ENCODE results near the gene NRAP. TPM values are rescaled to one million over a fixed set of nuclear protein-coding genes. Genes with fewer than 3 reads are reported as not detected.

Gene NRAP
- total RNA-seq, 4 donors from 2014 or later = 0.16 to 12.3 (median 1.1) TPM; not detected in 1

GRCh38 chr10:113693348-113693747, 29.5 kb upstream of the NRAP start:
- peaks cover 4 to 10% of the 10 kb centered on the region in 2 donors for H3K9me3 ChIP-seq
- peaks cover 0 to 17% (median 6%) of the 10 kb centered on the region in 4 donors for H3K4me1 ChIP-seq
- no peak overlapping the region for H3K27ac ChIP-seq
- peaks cover 0 to 19% (median 5%) of the 10 kb centered on the region in 4 donors for H3K36me3 ChIP-seq
- no peak for DNase-seq
- TF ChIP-seq POLR2AphosphoS5 (IDR thresholded peaks at IDR 0.05) (no peak), EP300 (IDR thresholded peaks at IDR 0.05; ENCODE audit: low read depth) (no peak), POLR2A (IDR thresholded peaks at IDR 0.05) (no peak)
- TF ChIP-seq, protein P1, sequence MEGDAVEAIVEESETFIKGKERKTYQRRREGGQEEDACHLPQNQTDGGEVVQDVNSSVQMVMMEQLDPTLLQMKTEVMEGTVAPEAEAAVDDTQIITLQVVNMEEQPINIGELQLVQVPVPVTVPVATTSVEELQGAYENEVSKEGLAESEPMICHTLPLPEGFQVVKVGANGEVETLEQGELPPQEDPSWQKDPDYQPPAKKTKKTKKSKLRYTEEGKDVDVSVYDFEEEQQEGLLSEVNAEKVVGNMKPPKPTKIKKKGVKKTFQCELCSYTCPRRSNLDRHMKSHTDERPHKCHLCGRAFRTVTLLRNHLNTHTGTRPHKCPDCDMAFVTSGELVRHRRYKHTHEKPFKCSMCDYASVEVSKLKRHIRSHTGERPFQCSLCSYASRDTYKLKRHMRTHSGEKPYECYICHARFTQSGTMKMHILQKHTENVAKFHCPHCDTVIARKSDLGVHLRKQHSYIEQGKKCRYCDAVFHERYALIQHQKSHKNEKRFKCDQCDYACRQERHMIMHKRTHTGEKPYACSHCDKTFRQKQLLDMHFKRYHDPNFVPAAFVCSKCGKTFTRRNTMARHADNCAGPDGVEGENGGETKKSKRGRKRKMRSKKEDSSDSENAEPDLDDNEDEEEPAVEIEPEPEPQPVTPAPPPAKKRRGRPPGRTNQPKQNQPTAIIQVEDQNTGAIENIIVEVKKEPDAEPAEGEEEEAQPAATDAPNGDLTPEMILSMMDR (IDR thresholded peaks at IDR 0.05) = no peak
- in situ Hi-C loops (cut with MboI; ENCODE audit: low pct_ligation_motif_present in 1 of 4, low pct_unique_long_range_greater_than_20kb in 1 of 4, low sequenced_read_pairs in 3 of 4) (no loop called here), intact Hi-C loops (cut with DNase I; ENCODE audit: low total_unique reads) (no loop called here)
- H3K27me3 ChIP-seq = no peaks in the 10 kb centered on the region
- H3K4me3 ChIP-seq = no peak overlapping the region
- 94 to 96% methylated on average over 2 of the region's 2 CpGs for WGBS, 2 donors (ENCODE audit: low coverage in 1 of 2)

DNA sequence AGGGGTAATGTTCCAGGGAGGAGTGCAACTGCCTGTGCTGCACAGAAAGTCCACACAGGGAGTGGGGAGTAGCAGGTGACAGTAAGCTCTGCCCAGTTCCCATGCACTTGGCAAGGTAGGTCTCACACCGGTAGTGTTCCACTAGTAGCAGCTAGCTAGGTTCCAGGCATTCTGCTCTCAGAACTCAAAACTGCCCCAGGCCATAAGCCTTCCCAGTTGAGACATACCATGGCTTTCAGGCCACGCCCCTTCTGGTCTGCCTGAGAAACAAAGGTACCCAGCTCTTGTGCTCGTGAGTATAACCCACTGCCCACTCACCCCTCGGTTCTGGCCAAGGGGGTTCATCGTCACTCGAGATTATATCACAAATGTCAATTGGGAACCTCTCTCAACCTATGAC, 28.4 kb upstream of the NRAP start:
- H3K4me1 ChIP-seq = peaks cover 0 to 17% (median 6%) of the 10 kb centered on the region in 4 donors
- no peak for TF ChIP-seq EP300 (IDR thresholded peaks at IDR 0.05; ENCODE audit: low read depth)
- TF ChIP-seq POLR2A (IDR thresholded peaks at IDR 0.05) = no peak
- TF ChIP-seq POLR2AphosphoS5 (IDR thresholded peaks at IDR 0.05) = no peak
- TF ChIP-seq, protein P1 (IDR thresholded peaks at IDR 0.05) = no peak
- H3K9me3 ChIP-seq = peaks cover 4 to 10% of the 10 kb centered on the region in 2 donors
- no peak overlapping the region for H3K4me3 ChIP-seq
- WGBS, 2 donors (ENCODE audit: low coverage in 1 of 2) = 96% methylated on average over 6 of the region's 6 CpGs; no CpG with 5 or more reads in 1 of the 2 donors
- H3K27ac ChIP-seq = no peak overlapping the region
- H3K27me3 ChIP-seq = no peaks in the 10 kb centered on the region
- peaks cover 0 to 9% (median 0%) of the 10 kb centered on the region in 4 donors for H3K36me3 ChIP-seq
- in situ Hi-C loops (cut with MboI; ENCODE audit: low pct_ligation_motif_present in 1 of 4, low pct_unique_long_range_greater_than_20kb in 1 of 4, low sequenced_read_pairs in 3 of 4) (no loop called here), intact Hi-C loops (cut with DNase I; ENCODE audit: low total_unique reads) (no loop called here)
- DNase-seq = no peak

DNA sequence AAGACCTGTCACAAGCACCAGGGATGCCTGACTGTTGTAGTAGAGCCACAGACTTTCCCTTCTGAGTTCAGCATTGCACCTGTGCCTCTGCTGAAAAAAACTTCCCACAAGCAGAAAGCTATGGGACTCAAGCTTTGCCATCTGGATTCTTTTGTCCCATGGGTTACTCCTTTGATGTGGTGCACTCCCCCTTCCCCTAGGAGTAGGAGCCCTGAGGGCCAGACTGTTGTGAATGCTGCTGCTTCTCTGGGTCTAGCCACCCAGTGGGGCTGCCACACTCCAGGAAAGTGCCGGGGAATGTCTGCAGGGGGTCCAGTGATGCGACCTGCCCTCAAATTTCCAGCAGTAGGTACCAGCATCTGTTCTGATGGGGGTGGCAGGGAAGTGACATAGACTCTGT, 27.5 kb upstream of the NRAP start:
- Histone ChIP-seq H3K4me3 (no peak overlapping the region), H3K9me3 (peaks cover 4 to 14% of the 10 kb centered on the region in 2 donors), H3K4me1 (peaks cover 0 to 19% (median 6%) of the 10 kb centered on the region in 4 donors), H3K36me3 (peaks cover 0 to 6% (median 0%) of the 10 kb centered on the region in 4 donors), H3K27ac (no peak overlapping the region), H3K27me3 (no peaks in the 10 kb centered on the region)
- intact Hi-C loops (cut with DNase I; ENCODE audit: low total_unique reads) (no loop called here), in situ Hi-C loops (cut with MboI; ENCODE audit: low pct_ligation_motif_present in 1 of 4, low pct_unique_long_range_greater_than_20kb in 1 of 4, low sequenced_read_pairs in 3 of 4) (no loop called here)
- no peak for DNase-seq
- TF ChIP-seq POLR2AphosphoS5 (IDR thresholded peaks at IDR 0.05) = no peak
- TF ChIP-seq EP300 (IDR thresholded peaks at IDR 0.05; ENCODE audit: low read depth) = no peak
- no peak for TF ChIP-seq POLR2A (IDR thresholded peaks at IDR 0.05)
- TF ChIP-seq, protein P1 (IDR thresholded peaks at IDR 0.05) = no peak
- 100% methylated on average over 2 of the region's 2 CpGs; no CpG with 5 or more reads in 1 of the 2 donors for WGBS, 2 donors (ENCODE audit: low coverage in 1 of 2)

GRCh38 chr10:113690749-113691148, 26.9 kb upstream of the NRAP start:
- intact Hi-C loops (cut with DNase I; ENCODE audit: low total_unique reads) = no loop called here
- Histone ChIP-seq H3K27ac (no peak overlapping the region), H3K36me3 (peaks cover 0 to 6% (median 0%) of the 10 kb centered on the region in 4 donors), H3K4me1 (peaks cover 0 to 25% (median 8%) of the 10 kb centered on the region in 4 donors), H3K27me3 (no peaks in the 10 kb centered on the region), H3K4me3 (no peak overlapping the region), H3K9me3 (peaks cover 8 to 14% of the 10 kb centered on the region in 2 donors)
- TF ChIP-seq POLR2AphosphoS5 (IDR thresholded peaks at IDR 0.05) = no peak
- no peak for TF ChIP-seq EP300 (IDR thresholded peaks at IDR 0.05; ENCODE audit: low read depth)
- no peak for TF ChIP-seq POLR2A (IDR thresholded peaks at IDR 0.05)
- TF ChIP-seq, protein P1 (IDR thresholded peaks at IDR 0.05) = no peak
- DNase-seq = no peak
- in situ Hi-C loops (cut with MboI; ENCODE audit: low pct_ligation_motif_present in 1 of 4, low pct_unique_long_range_greater_than_20kb in 1 of 4, low sequenced_read_pairs in 3 of 4) = no loop called here
- WGBS, 2 donors (ENCODE audit: low coverage in 1 of 2) = 47 to 58% methylated on average over 3 of the region's 3 CpGs

All from transverse colon (tissue), 4 donors.